PC-3 (cell line): ENCODE results near the gene ENTR1.

Experiments used
- CTCF ChIP-seq: fragments of 300-600 bp; sonication (generic); conservative IDR thresholded peaks from 2 replicates; pipeline ENCODE4 v1.5.1; 2017; ENCODE audit warnings: antibody characterized with exemption, low read depth, mild to moderate bottlenecking, low read length
- EZH2 ChIP-seq: fragments of 300-600 bp; sonication (generic); IDR thresholded peaks from one replicate; pipeline ENCODE4 v1.6.1; 2017; ENCODE audit warnings: antibody characterized with exemption, mild to moderate bottlenecking, low read length; ENCODE audit not compliant: unreplicated experiment
- EZH2phosphoT487 ChIP-seq: fragments of 300-600 bp; sonication (generic); IDR thresholded peaks from 2 replicates; pipeline ENCODE4 v1.6.1; 2018; ENCODE audit warnings: mild to moderate bottlenecking, antibody characterized with exemption, low read length, borderline replicate concordance

GRCh38 chr9:136375096-136375495 lies 35.3 kb downstream of the ENTR1 start:
- TF ChIP-seq CTCF = no peak
- no peak for TF ChIP-seq EZH2
- no peak for TF ChIP-seq EZH2phosphoT487
